GM12865 (cell line): ENCODE results near the gene KRTAP9-7.

Experiments used
- DNase-seq: peaks from one replicate; pipeline ENCODE4 v3.0.0; 2010; ENCODE audit warnings: low read depth
- H3K4me3 ChIP-seq: 2 replicates; pipeline ENCODE4 v1.5.1; 2011; ENCODE audit warnings: mild to moderate bottlenecking, low read depth, low read length, control low read depth
- CTCF ChIP-seq: IDR thresholded peaks from 2 replicates; pipeline ENCODE4 v1.5.1; 2011; ENCODE audit warnings: low read length, control low read depth, low read depth, inconsistent platforms; ENCODE audit not compliant: insufficient read depth; ENCODE audit errors: missing control alignments

KRTAP9-7 gene

GRCh38 chr17:41315204-41315794 is 39.8 kb downstream of the KRTAP9-7 start, which contains the start of gene KRTAP17-1:
TSS of gene KRTAP17-1 (minus strand) at chr17:41315710. CDS start at chr17:41315650, 60 bp downstream.
- no peak for TF ChIP-seq CTCF
- no peak within 1 kb of the TSS for H3K4me3 ChIP-seq
- no peak for DNase-seq

GRCh38 chr17:41315814-41316445 is 40.4 kb downstream of the KRTAP9-7 start:
- H3K4me3 ChIP-seq = no peak overlapping the region
- TF ChIP-seq CTCF = no peak
- DNase-seq = no peak

DNA sequence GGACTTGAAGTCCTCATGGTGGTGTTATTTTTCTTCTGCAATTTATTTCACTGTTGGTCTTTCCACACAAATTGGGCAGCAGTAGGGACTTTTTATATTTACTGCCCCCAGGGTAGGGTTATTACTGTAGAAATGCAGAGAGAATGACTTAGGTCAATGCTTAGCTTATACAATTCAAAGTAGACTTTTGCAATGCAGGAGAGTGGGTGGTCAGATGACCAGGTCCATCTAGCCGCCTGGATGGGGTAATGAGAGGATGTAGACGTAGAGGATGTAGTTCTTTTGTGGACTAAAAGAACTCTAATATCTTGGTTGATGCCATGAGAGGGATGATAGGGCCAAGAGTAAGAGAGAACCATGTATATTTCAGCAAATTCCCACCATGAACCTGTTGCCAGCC is 42.7 kb downstream of the KRTAP9-7 start:
- no peak for DNase-seq
- TF ChIP-seq CTCF = no peak
- H3K4me3 ChIP-seq = no peak overlapping the region

DNA sequence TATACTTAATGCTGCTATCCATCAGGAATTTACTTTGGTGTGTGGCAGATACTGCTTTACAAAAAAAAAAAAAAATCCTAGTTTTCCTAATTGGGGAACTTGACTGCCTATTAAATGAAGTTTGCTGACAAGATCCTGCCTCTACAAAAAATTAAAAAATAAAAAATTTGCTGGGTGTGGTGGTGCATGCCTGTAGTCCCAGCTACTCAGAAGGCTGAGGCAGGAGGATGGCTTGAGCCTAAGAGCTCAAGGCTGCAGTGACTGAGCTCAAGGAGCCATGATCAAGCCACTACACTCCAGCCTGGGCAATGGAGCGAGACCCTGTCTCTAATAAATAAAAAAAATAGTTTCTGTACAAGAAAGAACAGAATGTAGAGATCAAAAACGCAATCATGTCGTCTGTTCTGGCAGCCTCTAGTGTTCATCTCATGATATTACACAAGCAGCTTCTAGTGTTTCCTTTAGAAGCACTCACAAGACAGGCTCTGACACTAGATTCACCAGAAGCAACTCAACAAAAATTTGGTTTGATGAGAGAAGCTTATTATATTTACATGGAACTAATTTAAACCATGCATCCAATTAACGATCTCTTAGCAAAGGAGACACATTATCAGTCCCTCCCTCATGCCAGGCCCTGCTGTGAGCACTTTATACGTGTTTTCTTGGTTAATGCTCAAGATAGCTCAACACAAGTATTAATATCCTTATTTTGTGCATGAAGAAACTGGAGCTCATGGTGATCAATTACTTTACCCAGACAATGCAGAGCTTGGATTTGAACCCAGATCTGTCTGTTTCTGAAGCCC is 46.8 kb downstream of the KRTAP9-7 start:
- H3K4me3 ChIP-seq = no peak overlapping the region
- peak; percentile 74 for TF ChIP-seq CTCF
- peak; percentile 35 for DNase-seq

DNA sequence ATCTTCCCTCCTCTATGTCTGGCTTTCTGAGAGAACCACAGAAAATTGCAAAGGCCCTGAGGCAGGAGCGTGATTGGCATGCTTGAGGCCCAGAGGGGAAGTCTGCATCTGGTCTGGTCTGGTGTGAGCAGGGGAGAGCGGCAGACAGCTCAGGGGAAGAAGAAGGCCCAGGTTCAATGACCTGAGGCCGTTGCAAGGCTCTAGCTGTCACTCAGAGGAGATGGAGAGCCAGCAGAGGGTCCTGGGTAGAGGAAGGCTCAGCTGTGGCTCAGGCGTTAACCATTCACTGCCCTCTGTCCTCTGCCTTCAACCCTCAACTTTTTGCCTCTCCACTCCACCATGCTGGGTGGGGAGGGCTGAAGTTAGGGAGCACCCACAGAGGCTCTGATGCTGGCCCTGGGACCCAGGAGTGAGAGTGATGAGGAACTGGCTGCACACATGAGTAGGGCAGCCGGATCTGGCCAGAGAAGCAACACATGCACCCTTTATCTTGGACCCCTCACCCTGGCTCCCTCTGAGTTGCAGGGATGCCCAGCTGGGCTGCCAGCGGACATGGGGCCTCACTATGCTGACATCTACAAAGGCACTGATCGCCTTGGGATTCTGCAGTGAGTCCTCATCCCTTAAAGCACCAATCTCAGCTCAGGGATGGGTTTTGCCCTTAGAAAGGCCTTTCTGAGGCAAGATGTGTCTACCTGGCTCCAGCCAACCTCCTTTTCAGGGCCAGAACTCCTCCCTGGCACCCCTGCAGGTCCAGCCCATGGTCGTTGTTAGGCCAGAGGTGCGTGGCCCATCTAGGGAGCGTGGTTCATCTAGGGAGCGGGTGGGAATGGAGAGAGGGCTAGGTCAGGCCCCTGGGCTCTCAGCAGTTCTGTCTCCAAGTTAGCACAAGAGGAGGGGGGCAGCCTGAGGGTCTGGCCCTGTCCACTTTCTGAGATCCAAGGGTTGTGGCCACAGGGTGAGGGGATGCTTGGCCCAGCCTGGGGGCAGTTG is 47.7 kb downstream of the KRTAP9-7 start:
- no peak for DNase-seq
- H3K4me3 ChIP-seq = no peak overlapping the region
- TF ChIP-seq CTCF = no peak
